Cardiac fibroblast (primary cell): ENCODE data around the gene CEP97.
"Not testable (repeated sequence)": the region's sequence is repeated elsewhere in the genome, so short reads cannot be mapped to it uniquely, and the experiment has no call there.

Source experiments
- DNase-seq, 2 donors: peaks; one replicate each; pipeline versions ENCODE4 v3.0.0 to v3.0.0-alpha.2; 2010; ENCODE audit warnings: low read depth in 2 of 2
- H3K4me3 ChIP-seq, 2 donors: replicated peaks in 1 of 2; 1 replicate in 1 of 2; 2 replicates in 1 of 2; pipeline ENCODE4 v1.5.1; 2011; ENCODE audit warnings: low read depth in 2 of 2, low read length in 2 of 2, mild to moderate bottlenecking in 2 of 2, moderate library complexity in 1 of 2
- TF ChIP-seq, protein P1 (sequence below): IDR thresholded peaks from one replicate; pipeline ENCODE4 v1.5.1; 2011; ENCODE audit warnings: low read depth, mild to moderate bottlenecking, low read length, inconsistent platforms

CEP97 gene

DNA sequence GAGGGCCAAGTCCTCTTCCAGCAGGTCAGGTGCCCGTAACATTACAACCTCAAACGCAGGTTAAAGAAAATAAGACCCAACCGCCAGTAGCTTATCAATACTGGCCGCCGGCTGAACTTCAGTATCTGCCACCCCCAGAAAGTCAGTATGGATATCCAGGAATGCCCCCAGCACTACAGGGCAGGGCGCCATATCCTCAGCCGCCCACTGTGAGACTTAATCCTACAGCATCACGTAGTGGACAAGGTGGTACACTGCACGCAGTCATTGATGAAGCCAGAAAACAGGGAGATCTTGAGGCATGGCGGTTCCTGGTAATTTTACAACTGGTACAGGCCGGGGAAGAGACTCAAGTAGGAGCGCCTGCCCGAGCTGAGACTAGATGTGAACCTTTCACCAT lies 30.9 kb upstream of the CEP97 start:
- DNase-seq, result peak; percentile 74 to 80
- not testable (repeated sequence) for H3K4me3 ChIP-seq
- TF ChIP-seq, protein P1, sequence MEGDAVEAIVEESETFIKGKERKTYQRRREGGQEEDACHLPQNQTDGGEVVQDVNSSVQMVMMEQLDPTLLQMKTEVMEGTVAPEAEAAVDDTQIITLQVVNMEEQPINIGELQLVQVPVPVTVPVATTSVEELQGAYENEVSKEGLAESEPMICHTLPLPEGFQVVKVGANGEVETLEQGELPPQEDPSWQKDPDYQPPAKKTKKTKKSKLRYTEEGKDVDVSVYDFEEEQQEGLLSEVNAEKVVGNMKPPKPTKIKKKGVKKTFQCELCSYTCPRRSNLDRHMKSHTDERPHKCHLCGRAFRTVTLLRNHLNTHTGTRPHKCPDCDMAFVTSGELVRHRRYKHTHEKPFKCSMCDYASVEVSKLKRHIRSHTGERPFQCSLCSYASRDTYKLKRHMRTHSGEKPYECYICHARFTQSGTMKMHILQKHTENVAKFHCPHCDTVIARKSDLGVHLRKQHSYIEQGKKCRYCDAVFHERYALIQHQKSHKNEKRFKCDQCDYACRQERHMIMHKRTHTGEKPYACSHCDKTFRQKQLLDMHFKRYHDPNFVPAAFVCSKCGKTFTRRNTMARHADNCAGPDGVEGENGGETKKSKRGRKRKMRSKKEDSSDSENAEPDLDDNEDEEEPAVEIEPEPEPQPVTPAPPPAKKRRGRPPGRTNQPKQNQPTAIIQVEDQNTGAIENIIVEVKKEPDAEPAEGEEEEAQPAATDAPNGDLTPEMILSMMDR, result peak; percentile 68

DNA sequence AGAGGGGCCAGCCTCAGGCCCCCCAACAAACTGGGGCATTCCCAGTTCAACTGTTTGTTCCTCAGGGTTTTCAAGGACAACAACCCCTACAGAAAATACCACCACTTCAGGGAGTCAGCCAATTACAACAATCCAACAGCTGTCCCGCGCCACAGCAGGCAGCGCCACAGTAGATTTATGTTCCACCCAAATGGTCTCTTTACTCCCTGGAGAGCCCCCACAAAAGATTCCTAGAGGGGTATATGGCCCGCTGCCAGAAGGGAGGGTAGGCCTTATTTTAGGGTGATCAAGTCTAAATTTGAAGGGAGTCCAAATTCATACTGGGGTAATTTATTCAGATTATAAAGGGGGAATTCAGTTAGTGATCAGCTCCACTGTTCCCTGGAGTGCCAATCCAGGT lies 29.6 kb upstream of the CEP97 start:
- not testable (repeated sequence) for DNase-seq, H3K4me3 ChIP-seq

DNA sequence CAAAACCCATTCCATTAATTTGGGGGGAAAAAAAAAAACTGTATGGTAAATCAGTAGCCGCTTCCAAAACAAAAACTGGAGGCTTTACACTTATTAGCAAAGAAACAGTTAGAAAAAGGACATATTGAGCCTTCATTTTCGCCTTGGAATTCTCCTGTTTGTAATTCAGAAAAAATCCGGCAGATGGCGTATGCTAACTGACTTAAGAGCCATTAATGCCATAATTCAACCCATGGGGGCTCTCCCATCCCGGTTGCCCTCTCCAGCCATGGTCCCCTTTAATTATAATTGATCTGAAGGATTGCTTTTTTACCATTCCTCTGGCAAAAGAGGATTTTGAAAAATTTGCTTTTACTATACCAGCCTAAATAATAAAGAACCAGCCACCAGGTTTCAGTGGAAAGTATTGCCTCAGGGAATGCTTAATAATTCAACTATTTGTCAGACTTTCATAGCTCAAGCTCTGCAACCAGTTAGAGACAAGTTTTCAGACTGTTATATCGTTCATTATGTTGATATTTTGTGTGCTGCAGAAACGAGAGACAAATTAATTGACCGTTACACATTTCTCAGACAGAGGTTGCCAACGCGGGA lies 28.5 kb upstream of the CEP97 start:
- peak; percentile 73 to 85 for DNase-seq
- H3K4me3 ChIP-seq, result no peak overlapping the region
- TF ChIP-seq, protein P1, result peak; percentile 63

DNA sequence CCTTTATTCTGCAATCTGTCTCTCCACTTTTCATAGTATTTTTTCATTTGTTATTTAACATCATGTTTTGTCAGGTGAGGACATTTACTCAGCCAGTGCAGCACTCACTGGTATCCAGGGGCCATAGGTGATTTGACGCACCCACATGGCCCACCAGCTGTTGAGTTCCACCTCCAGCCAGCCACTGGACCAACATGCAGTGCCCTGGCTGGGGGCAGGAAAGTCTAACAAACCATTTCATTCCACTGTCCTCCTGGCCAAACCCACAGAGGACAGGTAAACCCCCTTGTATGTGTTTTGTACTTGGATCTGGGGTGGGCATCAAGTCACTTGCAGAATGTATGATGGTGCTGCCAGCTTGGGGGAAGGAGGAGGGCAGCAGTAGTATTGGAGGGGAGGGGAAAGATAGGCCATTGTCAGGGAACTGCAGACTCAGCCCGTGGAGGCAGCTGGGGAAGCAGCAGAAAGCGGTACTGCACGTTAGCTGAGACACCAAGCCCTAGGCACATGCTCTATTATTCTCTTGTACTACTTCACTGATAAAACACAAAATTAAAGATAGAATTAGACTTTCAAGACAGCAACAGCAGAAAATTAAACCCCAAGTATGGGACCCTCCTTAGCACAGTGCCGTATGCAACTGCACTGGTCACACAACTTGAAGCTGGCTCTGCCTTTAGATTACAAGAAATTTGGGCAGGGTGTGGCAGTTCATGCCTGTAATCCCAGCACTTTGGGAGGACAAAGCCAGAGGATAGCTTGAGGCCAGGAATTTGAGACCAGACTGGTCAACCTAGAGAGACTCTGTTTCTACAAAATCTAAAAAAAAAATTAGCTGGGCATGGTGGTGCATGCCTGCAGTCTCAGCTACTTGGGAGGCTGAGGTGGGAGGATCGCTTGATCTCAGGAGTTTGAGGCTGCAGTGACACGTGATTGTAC lies 22.4 kb upstream of the CEP97 start:
- no peak overlapping the region for H3K4me3 ChIP-seq
- no peak for DNase-seq
- TF ChIP-seq, protein P1, result no peak

DNA sequence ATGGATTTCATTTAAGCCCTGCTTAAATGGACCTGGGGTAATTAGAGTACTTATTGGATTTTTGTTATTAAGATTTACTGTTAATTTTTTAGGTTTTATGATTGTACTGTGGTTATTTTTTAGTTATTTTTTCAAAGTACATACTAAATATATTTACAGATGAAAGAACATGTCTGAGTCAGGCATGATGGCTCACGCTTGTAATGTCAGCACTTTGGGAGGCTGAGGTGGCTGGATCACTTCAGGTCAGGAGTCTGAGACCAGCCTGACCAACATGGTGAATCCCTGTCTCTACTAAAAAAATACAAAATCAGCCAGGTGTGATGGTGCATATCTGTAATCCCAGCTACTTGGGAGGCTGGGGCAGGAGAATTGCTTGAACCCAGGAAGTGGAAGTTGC lies 21.7 kb upstream of the CEP97 start:
- TF ChIP-seq, protein P1, result no peak
- DNase-seq, result no peak
- H3K4me3 ChIP-seq, result no peak overlapping the region

DNA sequence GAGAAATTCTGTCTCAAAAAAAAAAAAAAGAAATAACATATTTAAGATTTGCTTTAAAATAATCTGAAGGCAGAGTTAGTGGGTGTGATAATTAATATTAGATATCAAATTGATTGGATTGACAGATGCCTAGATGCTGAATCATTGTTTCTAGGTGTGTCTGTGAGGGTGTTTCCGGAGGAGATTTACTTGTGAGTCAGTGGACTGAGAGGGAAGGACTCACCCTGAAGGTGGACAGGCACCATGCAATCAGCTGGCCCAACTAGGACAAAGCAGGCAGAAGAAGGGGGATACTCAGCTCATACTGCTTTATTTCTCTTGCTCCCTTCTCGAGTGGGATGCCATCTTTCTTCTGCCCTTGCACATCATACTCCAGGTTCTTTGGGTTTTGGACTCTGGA lies 21.2 kb upstream of the CEP97 start:
- DNase-seq, result peak in 1 of 2 donors; percentile 45
- TF ChIP-seq, protein P1, result no peak

DNA sequence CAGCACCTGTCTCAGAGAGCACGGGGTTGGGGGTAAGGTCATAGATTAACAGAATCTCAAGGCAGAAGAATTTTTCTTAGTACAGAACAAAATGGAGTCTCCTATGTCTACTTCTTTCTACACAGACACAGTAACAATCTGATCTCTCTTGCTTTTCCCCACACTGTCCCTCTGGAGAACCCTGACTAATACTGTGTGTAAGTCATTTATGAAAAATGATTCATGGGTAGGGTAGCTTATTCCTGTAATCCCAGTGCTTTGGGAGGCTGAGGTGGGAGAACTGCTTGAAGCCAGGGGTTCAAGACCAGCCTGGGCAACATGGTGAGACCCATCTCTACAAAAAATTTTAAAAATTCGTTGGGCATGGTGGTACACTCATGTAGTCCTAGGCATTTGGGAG lies 19.8 kb upstream of the CEP97 start:
- DNase-seq, result peak in 1 of 2 donors; percentile 68
- H3K4me3 ChIP-seq, result not testable (repeated sequence)

More for the DNA sequence above, 21.2 kb upstream of the CEP97 start:
- no peak overlapping the region for H3K4me3 ChIP-seq
